HUES64 (cell line): ENCODE results near the gene FAR1. TPM values are rescaled to one million over a fixed set of nuclear protein-coding genes. Genes with fewer than 3 reads are reported as not detected.
"Not testable (repeated sequence)": the region's sequence is repeated elsewhere in the genome, so short reads cannot be mapped to it uniquely, and the experiment has no call there.

Experiments used
- H3K27ac ChIP-seq: 2 replicates; pipeline ENCODE4 v1.7.0; 2013; ENCODE audit warnings: low read depth, low read length, inconsistent platforms
- H3K27me3 ChIP-seq: 2 replicates; pipeline ENCODE4 v1.6.1; 2013; ENCODE audit warnings: mild to moderate bottlenecking, low read length; ENCODE audit not compliant: insufficient read depth
- H3K36me3 ChIP-seq: 2 replicates; pipeline ENCODE4 v1.6.1; 2013; ENCODE audit warnings: mild to moderate bottlenecking, low read length; ENCODE audit not compliant: insufficient read depth
- H3K4me1 ChIP-seq: 2 replicates; pipeline ENCODE4 v1.6.1; 2013; ENCODE audit warnings: mild to moderate bottlenecking, low read length, moderate library complexity; ENCODE audit not compliant: insufficient read depth
- H3K4me3 ChIP-seq: 2 replicates; pipeline ENCODE4 v1.5.1; 2013; ENCODE audit warnings: mild to moderate bottlenecking, low read length, moderate library complexity
- H3K9ac ChIP-seq: 2 replicates; pipeline ENCODE4 v1.6.1; 2013; ENCODE audit warnings: mild to moderate bottlenecking, low read depth, low read length
- H3K9me3 ChIP-seq: 2 replicates; pipeline ENCODE4 v1.6.1; 2013; ENCODE audit warnings: low read depth, low read length; ENCODE audit not compliant: insufficient read depth
- WGBS: fragments of 150-250, 120-280 bp; methylation state at CpG from one replicate; pipeline ENCODE4 v1.1.7; 2013; ENCODE audit warnings: missing lambda C conversion rate; 5-methylcytosine and 5-hydroxymethylcytosine counted together
- polyA plus RNA-seq, 2 experiments: library from polyadenylated mRNA; stranded (reverse); fragments of 50-300 nt; gene quantifications; one replicate each; pipeline ENCODE4 v1.2.3, GENCODE V29; 2013

FAR1 gene, protein sequence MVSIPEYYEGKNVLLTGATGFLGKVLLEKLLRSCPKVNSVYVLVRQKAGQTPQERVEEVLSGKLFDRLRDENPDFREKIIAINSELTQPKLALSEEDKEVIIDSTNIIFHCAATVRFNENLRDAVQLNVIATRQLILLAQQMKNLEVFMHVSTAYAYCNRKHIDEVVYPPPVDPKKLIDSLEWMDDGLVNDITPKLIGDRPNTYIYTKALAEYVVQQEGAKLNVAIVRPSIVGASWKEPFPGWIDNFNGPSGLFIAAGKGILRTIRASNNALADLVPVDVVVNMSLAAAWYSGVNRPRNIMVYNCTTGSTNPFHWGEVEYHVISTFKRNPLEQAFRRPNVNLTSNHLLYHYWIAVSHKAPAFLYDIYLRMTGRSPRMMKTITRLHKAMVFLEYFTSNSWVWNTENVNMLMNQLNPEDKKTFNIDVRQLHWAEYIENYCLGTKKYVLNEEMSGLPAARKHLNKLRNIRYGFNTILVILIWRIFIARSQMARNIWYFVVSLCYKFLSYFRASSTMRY
- polyA plus RNA-seq (2013, experiment 1 of 2), result 38.1 TPM
- 43.4 TPM for polyA plus RNA-seq (2013, experiment 2 of 2)

DNA sequence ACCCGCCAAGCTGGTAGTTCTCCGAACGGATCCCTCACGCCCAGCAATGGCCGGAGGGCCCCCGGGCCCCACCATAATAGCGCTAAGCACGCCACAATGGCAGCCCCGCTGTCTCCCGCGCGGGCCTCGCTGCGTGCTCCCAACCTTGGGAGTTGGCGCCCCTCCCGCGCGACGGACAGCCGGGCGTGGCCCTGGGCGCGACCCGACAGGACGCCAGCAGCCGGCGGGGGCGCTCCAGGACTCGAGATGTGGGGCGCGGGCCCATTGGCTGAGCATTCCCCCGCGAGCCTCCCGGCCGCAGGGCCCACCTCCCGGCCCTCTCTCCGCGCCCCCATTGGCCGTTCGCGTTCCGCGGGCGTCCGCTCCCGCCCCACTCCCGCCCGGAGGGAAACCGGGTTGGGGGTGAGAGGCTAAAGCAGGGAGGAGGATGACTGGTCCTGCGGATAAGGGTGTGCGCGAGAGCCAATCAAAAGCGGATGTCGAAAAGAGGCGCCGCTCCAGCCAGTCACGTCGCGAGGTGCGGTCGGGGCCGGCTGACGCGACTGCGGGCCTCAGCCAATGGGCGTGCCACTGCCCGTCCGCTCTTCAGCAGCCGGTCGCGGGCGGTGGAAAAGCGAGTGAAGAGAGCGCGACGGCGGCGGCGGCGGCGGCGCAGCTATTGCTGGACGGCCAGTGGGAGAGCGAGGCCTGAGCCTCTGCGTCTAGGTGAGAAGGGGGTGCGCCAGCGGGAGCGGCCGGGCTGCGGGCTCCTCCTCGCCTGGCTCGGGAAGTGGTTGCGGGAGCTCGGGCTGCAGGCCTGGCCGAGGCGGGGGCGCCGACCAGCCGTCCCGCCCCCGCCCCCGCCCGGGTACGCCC lies at the start of gene FAR1:
Gene FAR1, plus strand, starts transcription at position 567 of the 855 bp plus-strand sequence. CDS start 26,098 bp downstream, outside the sequence.
- WGBS, result under 1% methylated on average over 104 of the region's 104 CpGs
- peak within 1 kb of the TSS; percentile 75; the same call in 1 of the 2 replicates for H3K27ac ChIP-seq
- no peaks in the 10 kb centered on the region for H3K9me3 ChIP-seq
- peak within 1 kb of the TSS; percentile 78 for H3K4me3 ChIP-seq
- peaks cover 3% of the 10 kb centered on the region; the same call in 1 of the 2 replicates for H3K27me3 ChIP-seq
- H3K36me3 ChIP-seq, result no peaks in the 10 kb centered on the region
- H3K4me1 ChIP-seq, result peaks cover 28% of the 10 kb centered on the region
- H3K9ac ChIP-seq, result peak within 1 kb of the TSS; percentile 77

DNA sequence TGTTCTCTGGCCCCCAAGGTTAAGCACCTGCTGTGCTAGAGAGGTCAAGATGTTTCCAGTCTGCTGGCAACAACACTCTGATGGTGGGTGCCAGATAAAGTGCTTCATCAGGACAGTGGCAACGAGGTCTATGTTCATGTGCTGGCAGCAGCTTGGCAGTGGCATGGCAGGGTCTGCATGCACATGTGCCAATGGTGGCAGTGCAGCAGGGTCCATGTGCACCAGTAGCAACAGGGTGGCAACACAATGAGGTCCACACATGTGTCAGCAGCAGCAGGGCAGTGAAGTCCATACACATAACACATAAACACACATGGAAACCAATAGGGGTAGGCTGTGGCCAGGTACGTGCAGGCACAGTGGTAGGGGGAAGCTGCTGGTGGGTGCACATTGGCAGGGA lies 48.4 kb upstream of the FAR1 start:
- no peak overlapping the region for H3K27ac ChIP-seq
- H3K27me3 ChIP-seq, result no peaks in the 10 kb centered on the region
- 88% methylated on average over 2 of the region's 2 CpGs for WGBS
- H3K4me1 ChIP-seq, result no peaks in the 10 kb centered on the region
- no peak overlapping the region for H3K9ac ChIP-seq
- H3K9me3 ChIP-seq, result peaks cover 6% of the 10 kb centered on the region
- H3K36me3 ChIP-seq, result no peaks in the 10 kb centered on the region
- H3K4me3 ChIP-seq, result no peak overlapping the region

DNA sequence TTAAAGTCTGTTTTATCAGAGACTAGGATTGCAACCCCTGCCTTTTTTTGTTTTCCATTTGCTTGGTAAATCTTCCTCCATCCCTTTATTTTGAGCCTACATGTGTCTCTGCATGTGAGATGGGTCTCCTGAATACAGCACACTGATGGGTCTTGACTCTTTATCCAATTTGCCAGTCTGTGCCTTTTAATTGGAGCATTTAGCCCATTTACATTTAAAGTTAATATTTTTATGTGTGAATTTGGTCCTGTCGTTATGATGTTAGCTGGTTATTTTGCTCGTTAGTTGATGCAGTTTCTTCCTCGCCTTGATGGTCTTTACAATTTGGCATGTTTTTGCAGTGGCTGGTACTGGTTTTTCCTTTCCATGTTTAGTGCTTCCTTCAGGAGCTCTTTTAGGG lies 41.6 kb upstream of the FAR1 start:
- not testable (repeated sequence) for H3K9ac ChIP-seq, H3K27me3 ChIP-seq, H3K4me1 ChIP-seq, H3K36me3 ChIP-seq, H3K4me3 ChIP-seq, H3K27ac ChIP-seq
- peaks cover 15% of the 10 kb centered on the region; the same call in 1 of the 2 replicates for H3K9me3 ChIP-seq
- WGBS, result 97% methylated on average over 3 of the region's 3 CpGs

DNA sequence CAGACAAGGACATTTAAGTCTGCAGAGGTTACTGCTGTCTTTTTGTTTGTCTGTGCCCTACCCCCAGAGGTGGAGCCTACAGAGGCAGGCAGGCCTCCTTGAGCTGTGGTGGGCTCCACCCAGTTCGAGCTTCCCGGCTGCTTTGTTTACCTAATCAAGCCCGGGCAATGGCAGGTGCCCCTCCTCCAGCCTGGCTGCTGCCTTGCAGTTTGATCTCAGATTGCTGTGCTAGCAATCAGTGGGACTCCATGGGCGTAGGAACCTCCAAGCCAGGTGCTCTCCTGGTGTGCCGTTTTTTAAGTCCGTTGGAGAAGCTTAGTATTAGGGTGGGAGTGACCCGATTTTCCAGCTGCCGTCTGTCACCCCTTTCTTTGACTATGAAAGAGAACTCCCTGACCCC lies 39.8 kb upstream of the FAR1 start:
- H3K27me3 ChIP-seq, H3K9ac ChIP-seq, H3K4me3 ChIP-seq, H3K36me3 ChIP-seq, H3K27ac ChIP-seq, H3K4me1 ChIP-seq: not testable (repeated sequence)
- peaks cover 15% of the 10 kb centered on the region; the same call in 1 of the 2 replicates for H3K9me3 ChIP-seq
- WGBS, result 90% methylated on average over 8 of the region's 8 CpGs

DNA sequence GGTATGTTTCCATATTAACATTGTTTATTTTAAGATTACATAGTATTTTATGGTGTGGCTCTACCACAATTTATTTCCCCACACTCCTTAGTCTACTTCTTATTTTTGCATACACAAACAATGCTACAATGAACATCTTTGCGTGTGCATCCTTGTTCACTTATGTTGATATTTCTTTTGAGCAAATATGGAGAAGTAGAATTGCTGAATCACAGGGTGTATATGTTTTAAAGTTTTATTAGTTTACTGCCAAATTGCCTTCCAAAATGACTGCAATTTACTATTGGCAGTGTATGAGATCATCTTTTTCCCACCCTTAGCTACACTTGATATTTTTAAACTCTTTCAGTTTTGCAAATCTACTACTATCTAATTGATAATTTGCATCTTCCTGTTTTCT lies 38.7 kb upstream of the FAR1 start:
- WGBS, result 100% methylated on average over 1 of the region's 1 CpG
- Histone ChIP-seq H3K27me3 (no peaks in the 10 kb centered on the region), H3K9ac (no peak overlapping the region), H3K4me1 (no peaks in the 10 kb centered on the region), H3K27ac (no peak overlapping the region), H3K9me3 (peaks cover 15% of the 10 kb centered on the region; the same call in 1 of the 2 replicates), H3K36me3 (no peaks in the 10 kb centered on the region), H3K4me3 (no peak overlapping the region)

DNA sequence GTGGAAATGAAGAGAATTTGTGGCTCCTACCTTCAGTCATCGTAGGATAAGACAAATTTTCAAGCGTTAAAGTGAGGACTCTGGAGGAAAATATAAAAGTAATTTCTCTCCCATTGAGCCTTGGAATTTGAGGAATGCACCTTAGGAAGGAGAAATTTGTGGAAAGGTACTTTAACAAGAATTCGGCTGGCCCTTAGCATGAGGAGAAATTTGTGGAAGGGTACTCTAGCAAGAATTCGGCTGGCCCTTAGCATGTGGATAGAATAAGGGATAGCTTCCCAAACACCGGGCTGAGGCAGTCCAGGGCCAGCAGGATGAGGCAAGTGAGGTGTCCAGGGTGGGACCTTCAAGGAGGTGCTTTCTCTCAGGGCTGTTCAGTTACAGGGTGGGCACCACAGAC lies 33.2 kb upstream of the FAR1 start:
- peaks cover 2% of the 10 kb centered on the region; the same call in 1 of the 2 replicates for H3K9me3 ChIP-seq
- no peak overlapping the region for H3K9ac ChIP-seq
- no peaks in the 10 kb centered on the region for H3K27me3 ChIP-seq
- 88% methylated on average over 5 of the region's 5 CpGs for WGBS
- no peak overlapping the region for H3K4me3 ChIP-seq
- H3K36me3 ChIP-seq, result no peaks in the 10 kb centered on the region
- no peaks in the 10 kb centered on the region for H3K4me1 ChIP-seq
- H3K27ac ChIP-seq, result no peak overlapping the region

DNA sequence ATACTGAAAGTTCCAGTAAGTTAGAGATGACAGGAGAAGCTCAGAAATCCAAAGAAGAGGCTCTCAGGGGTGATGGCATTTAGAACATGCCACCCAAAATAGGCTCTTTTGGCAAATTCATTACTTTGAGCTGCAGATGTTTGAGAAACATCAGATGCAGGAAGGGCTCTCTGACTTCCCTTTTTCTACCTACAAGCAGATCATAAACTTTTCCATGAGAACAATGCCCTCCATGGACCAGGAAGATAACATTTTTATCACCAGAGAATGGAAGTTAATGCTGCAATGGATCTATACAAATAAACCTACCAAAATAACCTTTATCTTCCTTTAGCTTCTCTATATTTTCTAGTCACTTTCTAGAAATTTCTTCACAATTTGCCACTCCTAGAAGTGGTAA lies 32.7 kb upstream of the FAR1 start:
- Histone ChIP-seq H3K27ac (no peak overlapping the region), H3K4me3 (no peak overlapping the region), H3K27me3 (no peaks in the 10 kb centered on the region), H3K4me1 (no peaks in the 10 kb centered on the region), H3K9me3 (peaks cover 2% of the 10 kb centered on the region; the same call in 1 of the 2 replicates), H3K36me3 (no peaks in the 10 kb centered on the region), H3K9ac (no peak overlapping the region)

DNA sequence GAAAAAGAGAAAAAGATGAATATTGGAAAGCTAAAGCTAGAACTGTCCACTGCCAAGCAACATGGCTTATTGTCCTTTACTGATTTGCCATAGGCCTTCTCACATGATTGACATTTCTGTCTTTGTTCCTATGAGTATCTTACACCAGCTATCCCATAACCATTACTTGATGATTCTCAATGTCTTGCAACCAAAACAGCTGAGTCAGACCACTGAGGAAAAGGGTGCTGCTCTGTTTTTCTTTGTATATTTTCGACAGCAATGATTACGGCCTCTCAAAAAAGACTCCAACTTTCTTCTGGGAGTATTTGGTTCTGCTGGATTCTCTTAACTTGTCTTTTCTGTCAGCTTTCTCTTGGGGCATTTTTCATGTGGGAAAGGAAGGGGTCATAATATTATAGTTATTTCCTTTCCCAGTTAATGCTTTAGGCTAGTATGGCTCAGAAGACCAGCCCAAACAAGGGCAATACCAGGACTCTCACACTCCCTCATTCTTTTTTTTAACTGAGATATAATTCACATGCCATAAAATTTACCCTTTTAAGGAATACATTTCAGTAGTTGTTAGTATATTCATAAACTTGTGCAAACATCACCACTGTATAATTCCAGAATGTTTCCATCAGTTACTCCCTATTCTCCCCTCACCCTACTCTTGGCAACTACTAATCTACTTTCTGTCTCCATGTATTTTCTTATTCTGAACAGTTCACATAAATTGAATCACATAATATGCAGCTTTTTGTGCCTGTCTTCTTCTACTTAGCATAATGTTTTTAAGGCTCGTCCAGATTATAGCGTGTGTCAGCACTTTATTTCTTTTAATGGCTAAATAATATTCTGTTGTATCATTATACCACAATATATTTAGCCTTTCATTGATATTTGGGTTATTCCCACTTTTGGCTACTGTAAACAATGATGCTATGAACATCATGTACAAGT lies 31.1 kb upstream of the FAR1 start:
- 92% methylated on average over 3 of the region's 4 CpGs for WGBS
- no peak overlapping the region for H3K9ac ChIP-seq

DNA sequence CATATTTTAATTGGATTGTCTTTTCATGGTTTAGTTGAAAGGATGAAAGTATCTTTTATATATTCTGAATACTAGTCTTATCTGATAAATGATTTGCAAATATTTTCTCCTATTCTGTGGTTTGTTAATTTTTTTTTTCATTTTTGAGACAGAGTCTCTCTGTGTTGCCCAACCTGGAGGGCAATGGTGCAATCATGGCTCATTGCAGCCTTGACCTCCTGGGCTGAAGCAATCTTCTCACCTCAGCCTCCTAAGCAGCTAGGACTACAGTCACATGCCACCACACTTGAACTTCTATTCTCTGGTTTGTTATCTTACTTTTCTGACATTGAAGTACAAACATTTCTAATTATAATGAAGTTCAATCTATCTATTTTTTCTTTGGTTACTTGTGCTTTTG lies 30.0 kb upstream of the FAR1 start:
- Histone ChIP-seq H3K27me3 (no peaks in the 10 kb centered on the region), H3K9ac (no peak overlapping the region), H3K4me3 (no peak overlapping the region), H3K27ac (no peak overlapping the region), H3K36me3 (no peaks in the 10 kb centered on the region), H3K4me1 (no peaks in the 10 kb centered on the region), H3K9me3 (peaks cover 2% of the 10 kb centered on the region; the same call in 1 of the 2 replicates)

More for the DNA sequence above, 31.1 kb upstream of the FAR1 start:
- H3K4me3 ChIP-seq, result no peak overlapping the region
- H3K9me3 ChIP-seq, result peaks cover 2% of the 10 kb centered on the region; the same call in 1 of the 2 replicates
- H3K36me3 ChIP-seq, result no peaks in the 10 kb centered on the region
- no peaks in the 10 kb centered on the region for H3K4me1 ChIP-seq
- H3K27me3 ChIP-seq, result no peaks in the 10 kb centered on the region
- no peak overlapping the region for H3K27ac ChIP-seq

DNA sequence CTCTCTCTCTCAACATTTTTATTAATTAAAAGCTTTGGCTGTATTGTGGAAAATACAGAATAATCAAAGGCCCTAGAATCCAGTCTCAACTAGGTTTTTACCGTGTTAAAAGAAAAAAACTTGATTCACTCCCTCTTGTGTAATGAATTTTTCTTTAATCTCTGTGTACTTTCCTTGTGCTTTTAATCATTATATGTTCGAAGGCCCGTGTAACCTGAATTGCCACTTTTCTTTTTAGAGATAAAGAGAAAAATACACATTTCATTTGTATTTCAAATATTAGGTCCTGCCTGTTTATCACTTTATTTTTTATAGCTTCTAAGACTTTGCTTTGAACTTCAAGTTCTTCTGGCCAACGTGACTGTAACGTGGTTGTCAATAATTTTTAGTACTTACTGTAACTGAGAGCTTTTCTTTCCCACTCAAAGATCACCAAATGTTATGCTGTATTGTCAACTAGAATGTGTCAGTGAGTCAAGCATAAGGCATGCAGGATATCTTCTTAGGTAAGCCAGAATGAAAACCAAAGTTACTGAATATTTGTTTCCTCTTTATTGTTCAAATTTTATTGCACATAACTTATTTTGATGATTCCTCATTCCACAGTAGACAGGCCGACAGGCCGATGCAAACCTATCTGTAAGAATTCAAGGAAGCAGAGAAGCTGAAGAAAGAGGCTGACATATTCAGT lies 23.3 kb upstream of the FAR1 start:
- Histone ChIP-seq H3K36me3 (no peaks in the 10 kb centered on the region), H3K4me3 (no peak overlapping the region), H3K4me1 (no peaks in the 10 kb centered on the region), H3K9me3 (no peaks in the 10 kb centered on the region), H3K27me3 (no peaks in the 10 kb centered on the region), H3K27ac (no peak overlapping the region), H3K9ac (no peak overlapping the region)
- WGBS, result 96% methylated on average over 5 of the region's 7 CpGs
